Measurements from ENCODE around the gene IL18R1. TPM values are rescaled to one million over a fixed set of nuclear protein-coding genes. Genes with fewer than 3 reads are reported as not detected.

The IL18R1 gene
- total and polyA plus RNA-seq, 4 donors, result 4.8 to 12.7 (median 5.9) TPM

GRCh38 chr2:102422910-102423309, 67.3 kb downstream of the IL18R1 start, which contains the start of gene IL18RAP:
TSS of gene IL18RAP (plus strand) at chr2:102423160. CDS start at chr2:102423278, 118 bp downstream.
- Histone ChIP-seq H3K27ac (ENCODE audit: low read depth in 1 of 2, low read length in 2 of 2) (peak within 1 kb of the TSS; percentile 23 to 41), H3K9me3 (ENCODE audit: control insufficient read depth in 4 of 4, low read length in 3 of 4) (no peaks in the 10 kb centered on the region), H3K9ac (ENCODE audit: low read depth in 1 of 2, low read length in 2 of 2) (peak within 1 kb of the TSS in 1 of 2 donors; percentile 14), H3K27me3 (ENCODE audit: control insufficient read depth in 4 of 4, insufficient read depth in 4 of 4, low read length in 3 of 4) (no peaks in the 10 kb centered on the region), H3K4me3 (ENCODE audit: low read depth in 1 of 3, low read length in 3 of 3) (no peak within 1 kb of the TSS), H3K4me1 (ENCODE audit: control insufficient read depth in 4 of 4, insufficient read depth in 4 of 4, low read length in 3 of 4) (no peaks in the 10 kb centered on the region), H3K36me3 (ENCODE audit: control insufficient read depth in 4 of 4, insufficient read depth in 3 of 4, low read depth in 1 of 4, low read length in 3 of 4) (no peaks in the 10 kb centered on the region)
- DNase-seq (ENCODE audit: low spot score), result no peak
- WGBS, result 66% methylated on average over 3 of the region's 3 CpGs
- TF ChIP-seq REST (IDR thresholded peaks at IDR 0.05) (no peak), GABPA (IDR thresholded peaks at IDR 0.05 in 1 of 2, conservative IDR thresholded peaks at IDR 0.05 in 1 of 2) (no peak), ZBTB33 (IDR thresholded peaks at IDR 0.05) (no peak), EGR1 (IDR thresholded peaks at IDR 0.05; ENCODE audit: low read depth in 2 of 2) (no peak), SP1 (IDR thresholded peaks at IDR 0.05) (no peak), HNF4G (IDR thresholded peaks at IDR 0.05) (no peak), YY1 (IDR thresholded peaks at IDR 0.05) (no peak), RAD21 (IDR thresholded peaks at IDR 0.05) (no peak), ATF3 (IDR thresholded peaks at IDR 0.05) (no peak), TAF1 (conservative IDR thresholded peaks at IDR 0.05) (no peak), NR2F2 (IDR thresholded peaks at IDR 0.05) (no peak), FOXA2 (IDR thresholded peaks at IDR 0.05) (no peak), JUND (IDR thresholded peaks at IDR 0.05) (no peak)

GRCh38 chr2:102423368-102423767, 67.8 kb downstream of the IL18R1 start:
- Histone ChIP-seq H3K4me3 (ENCODE audit: low read depth in 1 of 3, low read length in 3 of 3) (no peak overlapping the region), H3K4me1 (ENCODE audit: control insufficient read depth in 4 of 4, insufficient read depth in 4 of 4, low read length in 3 of 4) (no peaks in the 10 kb centered on the region), H3K9me3 (ENCODE audit: control insufficient read depth in 4 of 4, low read length in 3 of 4) (no peaks in the 10 kb centered on the region), H3K27me3 (ENCODE audit: control insufficient read depth in 4 of 4, insufficient read depth in 4 of 4, low read length in 3 of 4) (no peaks in the 10 kb centered on the region), H3K36me3 (ENCODE audit: control insufficient read depth in 4 of 4, insufficient read depth in 3 of 4, low read depth in 1 of 4, low read length in 3 of 4) (no peaks in the 10 kb centered on the region), H3K9ac (ENCODE audit: low read depth in 1 of 2, low read length in 2 of 2) (peak overlapping the region in 1 of 2 donors; percentile 14), H3K27ac (ENCODE audit: low read depth in 1 of 2, low read length in 2 of 2) (peak overlapping the region; percentile 23 to 41)
- 80% methylated on average over 2 of the region's 2 CpGs for WGBS
- DNase-seq (ENCODE audit: low spot score), result no peak
- TF ChIP-seq HNF4A (conservative IDR thresholded peaks at IDR 0.05), result no peak
- no peak for TF ChIP-seq REST (IDR thresholded peaks at IDR 0.05)
- TF ChIP-seq EGR1 (IDR thresholded peaks at IDR 0.05; ENCODE audit: low read depth in 2 of 2), result no peak
- no peak for TF ChIP-seq CTCF (IDR thresholded peaks at IDR 0.05; ENCODE audit: low read depth, low read length, missing input control)
- TF ChIP-seq NR2F2 (IDR thresholded peaks at IDR 0.05), result no peak
- TF ChIP-seq JUND (IDR thresholded peaks at IDR 0.05), result no peak
- TF ChIP-seq GABPA (IDR thresholded peaks at IDR 0.05 in 1 of 2, conservative IDR thresholded peaks at IDR 0.05 in 1 of 2), result no peak
- no peak for TF ChIP-seq SP1 (IDR thresholded peaks at IDR 0.05)
- TF ChIP-seq TAF1 (conservative IDR thresholded peaks at IDR 0.05), result no peak
- TF ChIP-seq ZBTB33 (IDR thresholded peaks at IDR 0.05), result no peak
- no peak for TF ChIP-seq RAD21 (IDR thresholded peaks at IDR 0.05)
- no peak for TF ChIP-seq YY1 (IDR thresholded peaks at IDR 0.05)
- no peak for TF ChIP-seq MAX (IDR thresholded peaks at IDR 0.05)
- no peak for TF ChIP-seq HNF4G (IDR thresholded peaks at IDR 0.05)
- TF ChIP-seq RXRA (IDR thresholded peaks at IDR 0.05), result no peak
